ENCODE data around the gene OR2L8. TPM values are rescaled to one million over a fixed set of nuclear protein-coding genes. Genes with fewer than 3 reads are reported as not detected.

The OR2L8 gene
- total RNA-seq, 4 donors from 2014 or later = not detected

- no peak for DNase-seq (ENCODE audit: low spot score in 2 of 2)
- TF ChIP-seq CTCF (IDR thresholded peaks at IDR 0.05) = no peak
- no peak for TF ChIP-seq POLR2A (IDR thresholded peaks at IDR 0.05)
- intact Hi-C loops (cut with DNase I; ENCODE audit: low total_unique reads) = no loop called here
- WGBS, 2 donors = 29 to 49% methylated on average over 2 of the region's 2 CpGs
- no peak overlapping the region for H3K4me3 ChIP-seq (ENCODE audit: low read depth, poor library complexity, severe bottlenecking)
Measured at GRCh38 chr1:247998811-247999210, 50.2 kb downstream of the OR2L8 start.

Other genes starting within 250 kb of the OR2L8 start
- gene OR6F1, start 232.2 kb upstream of the OR2L8 start, total RNA-seq = not detected
- gene OR14K1, start 210.2 kb upstream of the OR2L8 start, total RNA-seq = not detected
- gene OR14A2, start 200.7 kb upstream of the OR2L8 start, total RNA-seq = not detected
- gene OR1C1, start 188.3 kb upstream of the OR2L8 start, total RNA-seq = not detected
- not detected for gene OR14A16, start 124.7 kb upstream of the OR2L8 start, total RNA-seq
- not detected for gene OR11L1, start 107.0 kb upstream of the OR2L8 start, total RNA-seq
- 1 to 10 TPM in 2 of 4 donors, under 1 TPM in 2; 0.29 to 8.6 (median 2.0) TPM for gene TRIM58, start 91.7 kb upstream of the OR2L8 start, total RNA-seq
- gene OR2W3, start 53.3 kb upstream of the OR2L8 start, total RNA-seq = 1 to 10 TPM in 1 of 4 donors, under 1 TPM in 1, not detected in 2; 0.36 to 2.6 TPM
- gene OR2T8, start 28.6 kb upstream of the OR2L8 start, total RNA-seq = 1 to 10 TPM in 1 of 4 donors, not detected in 3; 4.3 TPM
- gene OR2AJ1, start 24.0 kb upstream of the OR2L8 start, total RNA-seq = not detected
- not detected for gene OR2AK2, start 16.4 kb downstream of the OR2L8 start, total RNA-seq
- not detected for gene OR2L5, start 64.8 kb downstream of the OR2L8 start, total RNA-seq
- gene OR2L2, start 81.2 kb downstream of the OR2L8 start, total RNA-seq = not detected
- under 1 TPM in 1 of 4 donors, not detected in 3; 0.06 TPM for gene OR2L3, start 98.0 kb downstream of the OR2L8 start, total RNA-seq
- gene OR2L13, start 146.3 kb downstream of the OR2L8 start, total RNA-seq = not detected
- gene OR2M5, start 196.3 kb downstream of the OR2L8 start, total RNA-seq = not detected
- not detected for gene OR2M2, start 226.0 kb downstream of the OR2L8 start, total RNA-seq
- gene OR2M3, start 248.4 kb downstream of the OR2L8 start, total RNA-seq = not detected

Data from lower leg skin (tissue), 4 donors.